ENCODE data around the gene OSBP2.

Gene OSBP2

DNA sequence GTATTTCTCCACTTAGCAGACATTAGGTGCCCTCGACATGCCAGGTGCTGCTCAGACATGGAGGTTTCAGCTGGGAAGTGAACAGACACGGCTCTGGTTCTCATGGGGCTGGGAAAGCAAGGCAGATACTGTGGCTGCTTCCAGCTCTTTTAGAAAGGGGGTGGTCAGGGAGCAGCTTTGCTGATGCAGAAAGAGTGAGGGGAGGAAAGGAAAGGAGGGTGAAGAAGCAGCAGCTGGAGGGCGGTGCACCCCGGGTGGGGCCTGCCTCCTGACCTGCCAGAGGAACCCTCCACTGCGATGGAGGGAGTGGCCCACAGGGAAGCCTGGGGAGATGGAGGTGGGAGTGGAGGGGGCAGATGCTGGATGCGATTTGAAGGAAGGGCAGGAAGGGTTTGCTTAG is 197.1 kb downstream of the OSBP2 start:
- DNase-seq (ENCODE audit: low read depth), result no peak
- H3K4me3 ChIP-seq (ENCODE audit: low read length), result no peak overlapping the region
- no peak for TF ChIP-seq CTCF (conservative IDR thresholded peaks at IDR 0.05; ENCODE audit: low read depth, low read length)

DNA sequence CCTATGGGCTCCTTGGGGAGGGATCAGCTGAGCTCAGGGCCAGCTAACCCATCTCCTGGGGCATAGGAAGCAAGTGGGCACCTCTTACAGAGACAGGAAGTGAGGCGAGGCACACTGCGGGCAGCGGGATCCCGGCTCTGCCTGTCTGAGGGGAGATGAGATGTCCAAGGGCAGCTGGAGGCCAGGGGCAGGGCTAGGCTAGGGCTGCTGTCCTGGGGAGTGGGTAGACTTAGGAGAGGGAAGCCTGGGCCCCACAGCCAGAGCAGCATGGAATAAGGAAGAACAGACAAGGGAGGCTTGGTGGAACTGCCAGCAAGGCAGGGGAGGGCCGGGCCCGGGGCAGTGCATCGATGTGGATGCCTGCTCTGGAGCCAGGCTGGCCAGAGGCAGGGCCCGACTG is 197.6 kb downstream of the OSBP2 start:
- no peak overlapping the region for H3K4me3 ChIP-seq (ENCODE audit: low read length)

DNA sequence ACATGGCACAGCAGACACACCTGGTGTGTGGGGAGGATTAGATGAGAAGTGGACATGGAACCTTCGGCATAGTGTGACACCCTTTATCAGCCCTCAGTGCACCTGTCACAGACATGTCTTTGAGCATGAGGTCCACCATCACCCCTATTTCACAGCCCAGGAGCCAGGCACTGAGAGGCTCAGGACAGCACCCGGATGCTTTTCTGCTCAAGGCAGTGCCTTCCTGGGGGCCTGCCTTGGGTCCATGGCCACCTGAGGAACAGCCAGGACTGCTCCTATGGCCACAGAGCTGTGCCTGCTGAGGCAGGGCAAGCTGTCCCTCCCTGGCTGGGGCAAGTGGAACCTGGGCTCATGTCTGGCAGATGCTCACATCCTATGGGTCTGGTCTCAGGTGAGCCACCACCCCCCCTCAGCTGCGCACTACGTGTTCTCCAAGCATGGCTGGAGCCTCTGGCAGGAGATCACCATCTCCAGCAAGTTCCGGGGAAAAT is 198.1 kb downstream of the OSBP2 start:
- TF ChIP-seq CTCF (conservative IDR thresholded peaks at IDR 0.05; ENCODE audit: low read depth, low read length), result no peak
- no peak for DNase-seq (ENCODE audit: low read depth)
- no peak overlapping the region for H3K4me3 ChIP-seq (ENCODE audit: low read length)

More for the DNA sequence above, 197.6 kb downstream of the OSBP2 start:
- DNase-seq (ENCODE audit: low read depth), result no peak
- TF ChIP-seq CTCF (conservative IDR thresholded peaks at IDR 0.05; ENCODE audit: low read depth, low read length), result no peak

GRCh38 chr22:30893434-30894370 is 199.0 kb downstream of the OSBP2 start:
- no peak overlapping the region for H3K4me3 ChIP-seq (ENCODE audit: low read length)
- TF ChIP-seq CTCF (conservative IDR thresholded peaks at IDR 0.05; ENCODE audit: low read depth, low read length), result no peak
- no peak for DNase-seq (ENCODE audit: low read depth)

DNA sequence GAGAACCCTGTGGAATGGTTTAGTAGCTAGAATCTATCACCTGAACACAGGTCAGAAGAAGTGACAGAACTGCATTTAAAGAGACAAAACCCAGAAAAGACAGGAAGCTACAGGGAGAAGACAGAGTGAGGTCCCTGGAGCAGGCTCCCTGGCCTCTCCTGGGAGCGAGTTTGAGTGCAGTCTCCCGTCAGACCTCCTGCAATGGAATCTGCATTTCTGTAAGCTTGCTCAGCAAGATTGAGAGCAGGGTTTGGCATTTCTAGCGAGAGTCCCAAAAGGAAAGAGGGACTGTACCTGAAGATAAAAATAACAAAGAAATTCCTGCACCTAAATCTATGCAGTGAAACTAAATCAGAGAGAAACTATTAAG is 199.7 kb downstream of the OSBP2 start:
- no peak for TF ChIP-seq CTCF (conservative IDR thresholded peaks at IDR 0.05; ENCODE audit: low read depth, low read length)
- no peak for DNase-seq (ENCODE audit: low read depth)

GRCh38 chr22:30902496-30903357 is 208.1 kb downstream of the OSBP2 start:
- H3K4me3 ChIP-seq (ENCODE audit: low read length), result no peak overlapping the region
- TF ChIP-seq CTCF (conservative IDR thresholded peaks at IDR 0.05; ENCODE audit: low read depth, low read length), result no peak
- DNase-seq (ENCODE audit: low read depth), result no peak

More for the DNA sequence above, 199.7 kb downstream of the OSBP2 start:
- no peak overlapping the region for H3K4me3 ChIP-seq (ENCODE audit: low read length)
